ENCODE measurements around the gene CENATAC.

- no peak for TF ChIP-seq EP300 (IDR thresholded peaks at IDR 0.05)
- no peak for TF ChIP-seq CTCF (IDR thresholded peaks at IDR 0.05)
- TF ChIP-seq POLR2A (IDR thresholded peaks at IDR 0.05; ENCODE audit: low read depth) = no peak
- TF ChIP-seq POLR2AphosphoS5 (IDR thresholded peaks at IDR 0.05) = no peak
These were observed 30.6 kb downstream of the CENATAC start for GRCh38 chr11:119028346-119029068.
